ENCODE data around the gene PTMA.

GRCh38 chr2:231732604-231733003 is 24.3 kb downstream of the PTMA start:
- TF ChIP-seq CTCF (IDR thresholded peaks at IDR 0.05): no peak
- no peak for TF ChIP-seq POLR2A (IDR thresholded peaks at IDR 0.05)
- TF ChIP-seq EP300 (IDR thresholded peaks at IDR 0.05): no peak
